Stimulated activated CD8-positive, alpha-beta memory T cell treated with anti-CD3 and anti-CD28 coated beads, Interleukin-12 subunit alpha, Interleukin-12 subunit beta, amount 100 ng/mL, for 24 hours (primary cell): ENCODE data around the gene ANTXRL.
"Not testable (repeated sequence)": the region's sequence is repeated elsewhere in the genome, so short reads cannot be mapped to it uniquely, and the experiment has no call there.

Experiments
- DNase-seq: peaks from one replicate; pipeline ENCODE4 v3.0.0-alpha.2; 2020; ENCODE audit errors: extremely low read depth

Gene ANTXRL

DNA sequence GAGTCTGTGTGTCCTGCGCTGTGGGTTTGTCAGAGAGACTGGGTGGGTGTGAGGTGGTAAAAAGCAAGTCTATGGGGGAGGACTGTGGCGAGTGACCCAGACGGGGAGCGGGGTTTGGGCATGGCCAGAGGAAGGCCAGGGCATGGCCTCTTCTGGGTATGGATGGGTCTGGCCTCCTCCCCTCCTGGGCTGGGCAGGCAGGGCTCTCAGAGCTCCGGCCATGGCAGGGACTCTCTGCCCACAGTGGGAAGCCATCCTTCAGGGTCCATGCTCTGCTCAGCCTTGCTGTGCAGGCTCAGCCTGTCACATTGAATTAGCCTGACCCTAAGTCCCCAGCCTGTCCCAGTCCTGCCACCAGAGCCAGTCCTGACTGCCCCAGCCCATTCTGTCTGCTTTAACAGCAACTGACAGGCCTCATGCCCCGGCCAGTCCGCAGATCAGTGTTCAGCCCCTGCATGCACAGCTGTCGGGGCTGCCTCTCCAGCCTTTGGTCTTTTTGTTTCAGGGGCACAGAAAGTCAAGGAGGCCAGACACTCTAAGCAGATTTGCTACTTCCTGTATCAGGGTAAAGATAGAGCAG, 7.9 kb downstream of the ANTXRL start:
- no peak for DNase-seq

DNA sequence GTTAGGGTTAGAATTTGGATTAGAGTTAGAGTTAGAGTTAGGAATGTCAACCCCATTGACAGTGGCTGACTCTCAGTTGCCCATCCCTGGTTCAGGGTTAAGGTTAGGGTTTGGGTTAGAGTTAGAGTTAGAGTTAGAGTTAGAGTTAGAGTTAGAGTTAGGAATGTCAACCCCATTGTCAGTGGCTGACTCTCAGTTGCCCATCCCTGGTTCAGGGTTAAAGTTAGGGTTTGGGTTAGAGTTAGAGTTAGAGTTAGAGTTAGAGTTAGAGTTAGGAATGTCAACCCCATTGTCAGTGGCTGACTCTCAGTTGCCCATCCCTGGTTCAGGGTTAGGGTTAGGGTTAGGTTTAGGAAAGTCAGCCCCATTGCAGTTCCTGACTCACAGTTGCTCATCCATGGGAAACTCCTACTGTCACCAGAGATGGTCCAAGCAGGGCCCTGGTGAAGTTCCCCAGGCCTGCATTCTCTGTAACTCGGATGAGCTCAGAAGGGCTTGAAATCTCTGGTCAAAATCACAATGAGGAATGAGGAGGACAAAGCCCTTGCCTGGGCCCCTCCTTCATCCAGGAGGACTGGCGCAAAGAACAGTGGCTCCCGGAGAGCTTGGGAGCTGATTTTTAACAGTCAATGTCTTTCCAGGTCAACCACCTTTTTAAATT, 8.7 kb downstream of the ANTXRL start:
- DNase-seq, result not testable (repeated sequence)

GRCh38 chr10:46296086-46296485, 9.3 kb downstream of the ANTXRL start:
- not testable (repeated sequence) for DNase-seq

DNA sequence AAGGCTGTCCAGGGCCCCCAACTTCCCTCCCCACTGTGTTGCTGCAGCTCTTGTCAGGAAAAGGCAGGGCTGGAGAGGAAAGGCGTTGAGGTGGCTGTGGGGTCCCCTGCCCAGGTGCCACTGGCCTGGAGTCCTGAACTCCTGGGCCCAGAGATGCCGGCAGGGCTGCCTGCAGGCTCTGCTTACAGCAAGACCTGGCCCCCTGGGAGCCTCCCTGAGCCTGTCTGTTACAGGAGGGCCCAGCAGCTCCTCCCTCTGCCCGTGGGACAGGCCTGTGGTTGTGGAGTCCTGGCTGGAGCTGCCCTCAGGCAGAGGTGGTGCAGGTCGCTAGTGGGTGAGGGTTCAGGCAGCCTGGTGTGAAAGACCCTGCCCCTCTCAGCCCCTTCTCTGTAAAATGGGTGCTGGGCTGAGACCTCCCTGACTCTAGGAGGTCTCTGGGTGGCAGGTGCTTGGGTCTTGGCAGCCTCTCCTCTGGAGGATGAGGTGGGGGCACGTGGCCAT, 9.9 kb downstream of the ANTXRL start:
- no peak for DNase-seq

GRCh38 chr10:46297406-46298204, 10.8 kb downstream of the ANTXRL start:
- no peak for DNase-seq

GRCh38 chr10:46298477-46299285, 11.9 kb downstream of the ANTXRL start:
- no peak for DNase-seq

DNA sequence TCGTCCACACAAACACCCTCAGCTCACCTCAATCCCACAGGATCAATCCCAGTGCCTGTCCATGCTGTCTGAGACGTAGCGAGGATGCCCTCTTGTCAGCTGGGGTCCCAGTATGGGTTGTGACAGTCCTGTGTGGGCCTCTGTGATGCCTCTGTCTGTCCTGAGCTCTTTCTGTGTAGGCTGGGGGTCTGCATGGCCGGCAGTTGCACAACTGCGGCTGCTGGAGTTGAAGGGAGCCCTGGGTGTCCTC, 12.4 kb downstream of the ANTXRL start:
- DNase-seq, result no peak

- DNase-seq, result no peak
Observed at GRCh38 chr10:46299536-46300369, 13.0 kb downstream of the ANTXRL start.

DNA sequence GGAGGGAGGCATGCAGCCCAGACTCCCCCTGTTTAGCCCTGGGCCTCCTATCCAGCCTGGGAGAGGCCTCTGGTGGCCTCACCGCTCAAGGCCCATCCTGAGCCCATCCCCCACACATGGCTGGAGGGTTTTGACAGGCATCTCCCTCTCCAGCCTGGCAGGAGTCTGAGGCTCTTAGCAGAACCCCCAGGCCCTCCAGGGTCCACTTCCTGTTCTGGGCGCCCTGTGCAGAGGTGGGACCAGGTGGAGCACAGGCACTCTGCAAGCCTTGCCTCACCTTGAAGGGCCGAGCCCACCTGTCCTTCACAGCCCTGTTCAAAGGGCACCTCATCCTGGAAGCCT, 13.5 kb downstream of the ANTXRL start:
- not testable (repeated sequence) for DNase-seq

DNA sequence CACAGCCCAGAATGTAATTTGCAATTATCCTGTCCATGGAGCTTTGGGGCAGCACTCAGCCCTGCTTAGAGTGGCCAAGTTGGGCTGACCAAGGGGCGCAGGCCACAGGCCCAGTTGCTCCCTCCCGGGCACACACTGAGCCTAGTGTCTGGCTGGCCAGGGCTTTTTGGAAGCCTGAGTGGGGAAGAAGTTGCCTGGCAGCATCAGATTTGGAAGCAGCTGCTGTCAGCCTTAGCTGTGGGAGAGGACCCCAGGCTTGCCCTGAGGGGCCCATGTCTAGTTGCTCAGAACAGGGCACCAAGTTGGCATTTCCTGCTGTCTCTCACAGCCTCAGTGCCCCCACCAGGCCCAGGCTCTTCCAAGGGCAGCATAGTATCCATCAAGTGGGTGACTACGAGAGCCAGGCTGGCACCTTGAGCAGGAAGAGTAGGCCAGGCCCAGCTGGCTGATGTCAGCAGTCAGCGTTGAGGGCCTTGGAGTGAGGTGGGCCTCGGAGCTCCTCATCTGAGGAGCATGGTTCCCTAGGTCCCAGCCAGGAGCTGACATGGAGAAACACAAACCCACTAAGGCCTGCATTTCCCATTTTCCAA, 14.4 kb downstream of the ANTXRL start:
- no peak for DNase-seq

DNA sequence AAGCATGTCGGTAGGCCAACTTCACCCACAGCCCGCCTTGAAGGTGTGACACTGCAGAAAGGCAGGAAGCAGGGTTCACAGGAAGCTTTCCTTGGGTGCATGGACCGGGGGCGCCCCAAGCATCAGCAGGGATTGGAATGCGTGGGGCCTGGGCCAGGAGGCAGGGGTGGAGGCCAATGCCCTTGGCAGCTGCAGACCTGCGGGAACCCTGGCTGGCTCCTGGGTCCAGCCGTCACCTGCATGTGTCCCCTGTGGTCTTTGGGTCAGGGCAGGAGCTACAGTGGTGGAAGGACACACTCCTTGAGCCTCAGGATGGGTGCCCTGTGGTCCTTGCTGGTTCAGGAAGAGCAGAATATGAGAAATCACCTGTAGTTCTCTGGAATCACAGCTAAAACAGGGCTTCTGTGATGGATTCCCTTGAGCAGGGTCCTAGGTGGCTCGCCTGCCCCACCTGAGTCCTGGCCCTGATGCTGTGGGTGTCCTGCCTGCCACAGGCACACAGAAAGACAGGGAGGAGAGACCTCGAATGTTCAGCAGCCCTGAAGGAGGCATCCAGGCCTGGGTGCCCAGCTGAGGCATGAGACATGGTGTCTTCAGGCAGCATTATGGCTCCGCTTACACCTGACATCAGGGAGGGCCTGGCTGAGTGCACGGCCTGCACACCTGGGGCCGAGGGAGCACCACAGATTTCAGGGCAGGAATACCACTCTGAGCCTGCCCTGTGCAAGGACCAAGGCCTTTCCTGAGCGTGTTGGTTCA, 15.1 kb downstream of the ANTXRL start:
- no peak for DNase-seq

DNA sequence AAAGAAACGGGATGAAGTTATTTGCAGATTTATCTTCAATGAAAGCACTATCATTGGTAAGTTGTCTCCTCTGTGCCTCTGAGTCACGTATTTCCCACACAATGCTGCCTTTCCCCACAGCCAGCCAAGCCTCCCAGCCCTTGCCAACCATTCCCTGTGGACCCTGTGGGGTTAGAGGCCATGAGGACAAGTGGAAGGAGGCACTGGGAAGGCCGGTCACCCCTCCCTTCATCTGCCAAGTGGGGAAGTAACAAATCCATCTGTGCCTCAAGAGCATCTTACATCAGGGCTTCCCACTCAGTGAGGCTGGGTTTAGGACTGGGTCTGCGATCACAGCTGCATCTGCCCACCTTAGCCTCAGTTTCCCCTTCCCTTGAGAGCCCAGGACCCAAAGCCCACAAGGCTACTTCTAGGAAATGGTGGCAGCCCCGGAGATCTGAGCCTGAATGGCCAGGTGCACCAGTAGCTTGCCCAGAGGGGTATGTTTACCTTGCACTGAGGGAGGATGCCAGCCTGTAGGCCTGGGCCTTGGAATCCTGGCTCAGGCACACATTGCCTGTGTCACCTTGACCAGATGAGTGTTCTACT, 16.1 kb downstream of the ANTXRL start:
- not testable (repeated sequence) for DNase-seq

DNA sequence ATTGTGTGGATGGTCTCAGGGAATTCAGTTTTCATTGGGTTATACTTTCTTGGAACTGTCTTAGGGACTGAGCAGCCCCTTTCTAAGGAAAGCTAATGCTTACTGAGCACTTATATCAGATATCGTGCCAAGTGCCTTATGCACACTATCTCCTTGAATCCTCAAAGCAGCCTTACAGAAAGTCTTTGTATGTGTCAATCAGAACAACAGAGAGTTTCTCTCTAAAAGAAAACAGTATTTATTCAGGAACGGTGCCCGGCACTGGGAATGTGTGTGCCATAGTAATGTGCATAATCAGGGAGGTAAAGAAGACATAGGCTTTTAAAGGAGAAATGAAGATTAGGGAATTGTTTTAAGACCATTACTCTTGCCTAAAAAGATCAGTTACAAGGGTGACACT, 17.3 kb downstream of the ANTXRL start:
- no peak for DNase-seq

DNA sequence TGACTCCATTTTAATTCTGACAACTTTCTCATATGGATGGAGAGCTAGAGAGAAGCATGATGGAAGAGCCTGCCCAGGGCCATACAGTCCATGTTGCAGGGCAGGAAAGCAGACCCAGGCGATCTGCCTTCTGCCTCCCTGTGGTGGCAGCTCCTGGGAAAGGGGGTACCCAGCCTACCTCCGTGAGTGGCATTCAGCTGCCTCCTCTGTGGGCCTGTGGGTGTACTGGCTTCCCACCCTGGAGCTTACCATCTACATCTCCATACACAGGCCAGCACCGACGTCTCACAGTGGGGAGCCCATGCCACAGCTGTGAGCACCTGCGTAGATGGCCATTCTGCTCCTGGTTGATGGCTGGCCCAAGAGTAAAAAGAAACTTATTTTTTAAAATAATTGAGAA, 17.9 kb downstream of the ANTXRL start:
- DNase-seq, result not testable (repeated sequence)

- DNase-seq, result no peak
Observed at GRCh38 chr10:46305079-46305818, 18.5 kb downstream of the ANTXRL start.

- DNase-seq, result no peak
Observed at GRCh38 chr10:46305986-46306385, 19.2 kb downstream of the ANTXRL start.

GRCh38 chr10:46306516-46307184, 19.9 kb downstream of the ANTXRL start:
- no peak for DNase-seq

GRCh38 chr10:46307281-46308112, 20.7 kb downstream of the ANTXRL start:
- no peak for DNase-seq
